ENCODE data around the gene ALPK3.

DNA sequence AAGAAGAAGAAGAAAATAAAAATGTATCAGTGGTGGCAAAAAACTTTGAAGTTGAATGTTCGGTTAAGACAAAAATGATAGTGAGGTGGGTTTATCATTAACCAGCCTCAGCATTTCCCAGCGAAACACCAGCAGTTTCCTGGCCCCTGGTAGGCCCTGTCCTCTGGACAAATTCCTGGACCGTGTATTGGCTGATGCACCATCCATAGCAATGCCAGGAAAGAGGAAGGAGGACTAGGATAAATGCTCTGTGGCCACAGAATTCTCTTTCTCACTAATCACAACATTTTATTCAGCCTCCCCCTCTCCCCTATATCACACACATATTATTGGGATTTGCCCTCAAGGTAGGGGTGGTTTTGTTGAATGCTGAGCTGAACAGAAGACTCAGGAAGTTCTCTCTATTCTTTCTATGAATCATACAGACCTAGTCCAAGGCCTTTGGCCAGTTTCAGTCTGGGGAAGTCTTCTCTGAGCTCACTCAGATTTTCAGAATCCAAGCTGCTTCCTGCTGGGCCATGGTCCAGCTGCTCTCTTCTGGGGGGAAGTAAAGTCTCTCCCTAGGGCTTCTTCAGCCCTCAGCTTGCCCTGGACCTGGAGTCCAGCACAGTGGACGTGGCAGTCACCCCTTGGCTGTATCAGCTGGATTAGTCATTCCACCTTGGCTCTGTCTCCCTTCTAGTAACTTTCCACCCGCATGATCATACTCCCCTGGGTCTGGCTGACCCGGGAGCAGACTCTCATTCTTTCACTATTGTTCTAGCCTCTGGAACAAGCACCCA is 94.9 kb downstream of the ALPK3 start:
- TF ChIP-seq POLR2A (IDR thresholded peaks at IDR 0.05) (no peak), CTCF (IDR thresholded peaks at IDR 0.05) (no peak), POLR2AphosphoS5 (IDR thresholded peaks at IDR 0.05) (peak; percentile 66), EP300 (IDR thresholded peaks at IDR 0.05) (no peak)

Data from gastroesophageal sphincter (tissue), 3 donors.